A549 (cell line): Measurements from ENCODE around the gene TRAM2. TPM values are rescaled to one million over a fixed set of nuclear protein-coding genes. Genes with fewer than 3 reads are reported as not detected.

Source experiments
- ATAC-seq, 2 experiments: fragments of 200-7000 bp in 1 of 2; fragments of >200 bp in 1 of 2; cut with Nextera tagmentation in 1 of 2; cut with Tn5 transposase in 1 of 2; 3 replicates each; pipeline versions ENCODE4 v1.8.0 to v1.9.1; 2018 to 2020; ENCODE audit warnings: mild to moderate bottlenecking in 1 of 2, moderate library complexity in 1 of 2
- CTCF ChIA-PET: fragments of 300-600 bp; sonication (Branson Sonifier 250); formaldehyde crosslinking; extraction: SDS; loops from one replicate; lab custom pipeline; 2021; ENCODE audit warnings: antibody characterized with exemption, inconsistent platforms; lab: Yijun Ruan, JAX
- POLR2A ChIA-PET: fragments of 350-600 bp; formaldehyde crosslinking; extraction: SDS; loops from one replicate; lab custom pipeline; 2021; ENCODE audit warnings: antibody characterized with exemption, inconsistent platforms; lab: Yijun Ruan, JAX
- DNase-seq, 2 experiments: peaks; one replicate each; pipeline versions ENCODE4 v3.0.0 to v3.0.0-alpha.2; 2011 to 2016; ENCODE audit warnings: low read depth in 1 of 2, low spot score in 1 of 2
- FAIRE-seq: peaks from 2 replicates; lab custom pipeline; 2011; peaks lifted over from hg19 to GRCh38; lab: Jason Lieb, UNC
- H3K27ac ChIP-seq, 2 experiments: fragments of >200 bp; sonication (Bioruptor Twin); formaldehyde crosslinking; 3 replicates each; pipeline ENCODE4 v1.5.1; 2016 to 2017
- H3K4me1 ChIP-seq: fragments of >200 bp; sonication (Bioruptor Twin); formaldehyde crosslinking; 3 replicates; pipeline ENCODE4 v1.6.1; 2016
- H3K4me2 ChIP-seq: fragments of >200 bp; sonication (Bioruptor Twin); formaldehyde crosslinking; 3 replicates; pipeline ENCODE4 v1.6.1; 2016
- H3K4me3 ChIP-seq: fragments of >200 bp; sonication (Bioruptor Twin); formaldehyde crosslinking; 3 replicates; pipeline ENCODE4 v1.5.1; 2016
- H3K9me3 ChIP-seq: fragments of >200 bp; sonication (Bioruptor Twin); formaldehyde crosslinking; 3 replicates; pipeline ENCODE4 v1.6.1; 2016
- EHF ChIP-seq: fragments of 250-450 bp; sonication (Bioruptor Pico); IDR thresholded peaks from 2 replicates; pipeline ENCODE4 v1.5.0; 2020; ENCODE audit warnings: mild to moderate bottlenecking
- ESRRA ChIP-seq: fragments of 150-350 bp; IDR thresholded peaks from 2 replicates; pipeline ENCODE4 v1.6.1; 2014; ENCODE audit warnings: mild to moderate bottlenecking, low read length, borderline replicate concordance
- FOSL2 ChIP-seq, 2 experiments: fragments of 450-650 bp in 1 of 2; fragments of >200 bp in 1 of 2; sonication (Bioruptor Twin) in 1 of 2; formaldehyde crosslinking; IDR thresholded peaks; 2 replicates each; pipeline versions ENCODE4 v1.5.0 to v1.6.1; 2016 to 2020; ENCODE audit warnings: mild to moderate bottlenecking in 1 of 2, moderate library complexity in 1 of 2
- HDAC2 ChIP-seq: fragments of 200-600 bp; sonication (generic); IDR thresholded peaks from 2 replicates; pipeline ENCODE4 v1.6.1; 2016
- MAFK ChIP-seq: fragments of 450-650 bp; IDR thresholded peaks from 2 replicates; pipeline ENCODE4 v1.6.1; 2014; ENCODE audit not compliant: partially characterized antibody
- MYC ChIP-seq: IDR thresholded peaks from 2 replicates; pipeline ENCODE4 v1.6.1; 2012; ENCODE audit warnings: mild to moderate bottlenecking, inconsistent platforms, low read length, improper control_type of control experiment, borderline replicate concordance
- POLR2AphosphoS2 ChIP-seq: conservative IDR thresholded peaks from 2 replicates; pipeline ENCODE4 v1.6.1; 2012; ENCODE audit warnings: low read length, improper control_type of control experiment, inconsistent platforms
- RAD21 ChIP-seq, 2 experiments: fragments of >200 bp in 1 of 2; sonication (Bioruptor Twin) in 1 of 2; formaldehyde crosslinking in 1 of 2; IDR thresholded peaks in 1 of 2; conservative IDR thresholded peaks in 1 of 2; 2 replicates in 1 of 2; 3 replicates in 1 of 2; pipeline ENCODE4 v1.6.1; 2012 to 2018; ENCODE audit warnings: inconsistent platforms in 1 of 2
- SMC3 ChIP-seq: fragments of >200 bp; sonication (Bioruptor Twin); formaldehyde crosslinking; IDR thresholded peaks from 3 replicates; pipeline ENCODE4 v1.6.1; 2018; ENCODE audit warnings: inconsistent platforms
- ZSCAN20 ChIP-seq: fragments of 250-450 bp; sonication (Bioruptor Pico); IDR thresholded peaks from 2 replicates; pipeline ENCODE4 v1.8.0; 2022; ENCODE audit warnings: mild to moderate bottlenecking, moderate library complexity
- WGBS: methylation state at CpG from one replicate; pipeline ENCODE4 v1.1.6; 2017; ENCODE audit errors: missing lambda C conversion rate; 5-methylcytosine and 5-hydroxymethylcytosine counted together
- polyA plus RNA-seq, 4 experiments: library from polyadenylated mRNA; depleted of rRNA in 3 of 4; stranded (reverse); fragments of >200 nt; fragmentation: RNase III in 1 of 4; extraction: RNeasy Plus Mini Kit Qiagen cat#74134 plus additional on column Dnase treatment in 1 of 4; gene quantifications; 2 replicates in 3 of 4; 3 replicates in 1 of 4; pipeline ENCODE4 v1.2.3, GENCODE V29; 2011 to 2017
- TF ChIP-seq, protein P1 (sequence below): fragments of >200 bp; sonication (Bioruptor Twin); formaldehyde crosslinking; IDR thresholded peaks from 3 replicates; pipeline ENCODE4 v1.5.1; 2016
- TF ChIP-seq, protein P2 (sequence below): fragments of >200 bp; sonication (Bioruptor Twin); formaldehyde crosslinking; IDR thresholded peaks from 3 replicates; pipeline ENCODE4 v1.6.1; 2016
- TF ChIP-seq, protein P3 (sequence below): fragments of 450-650 bp; IDR thresholded peaks from 2 replicates; pipeline ENCODE4 v1.6.1; 2014; ENCODE audit warnings: antibody characterized with exemption
- TF ChIP-seq, protein P4 (sequence below): fragments of 200-600 bp; sonication (generic); IDR thresholded peaks from 2 replicates; pipeline ENCODE4 v1.6.1; 2016; ENCODE audit warnings: antibody characterized with exemption, mild to moderate bottlenecking, moderate library complexity
- TF ChIP-seq, protein P5 (sequence below): fragments of 250-450 bp; sonication (Bioruptor Pico); IDR thresholded peaks from 2 replicates; pipeline ENCODE4 v1.5.0; 2020; ENCODE audit warnings: low read depth, mild to moderate bottlenecking, moderate library complexity
- TF ChIP-seq, protein P6 (sequence below): fragments of 150-350 bp; IDR thresholded peaks from 2 replicates; pipeline ENCODE4 v1.6.1; 2014; ENCODE audit warnings: low read depth, mild to moderate bottlenecking, low read length

TRAM2 gene
- polyA plus RNA-seq, 2 of the 4 experiments (the other 2 are of a cell fraction), result 16.4 to 25.4 TPM

DNA sequence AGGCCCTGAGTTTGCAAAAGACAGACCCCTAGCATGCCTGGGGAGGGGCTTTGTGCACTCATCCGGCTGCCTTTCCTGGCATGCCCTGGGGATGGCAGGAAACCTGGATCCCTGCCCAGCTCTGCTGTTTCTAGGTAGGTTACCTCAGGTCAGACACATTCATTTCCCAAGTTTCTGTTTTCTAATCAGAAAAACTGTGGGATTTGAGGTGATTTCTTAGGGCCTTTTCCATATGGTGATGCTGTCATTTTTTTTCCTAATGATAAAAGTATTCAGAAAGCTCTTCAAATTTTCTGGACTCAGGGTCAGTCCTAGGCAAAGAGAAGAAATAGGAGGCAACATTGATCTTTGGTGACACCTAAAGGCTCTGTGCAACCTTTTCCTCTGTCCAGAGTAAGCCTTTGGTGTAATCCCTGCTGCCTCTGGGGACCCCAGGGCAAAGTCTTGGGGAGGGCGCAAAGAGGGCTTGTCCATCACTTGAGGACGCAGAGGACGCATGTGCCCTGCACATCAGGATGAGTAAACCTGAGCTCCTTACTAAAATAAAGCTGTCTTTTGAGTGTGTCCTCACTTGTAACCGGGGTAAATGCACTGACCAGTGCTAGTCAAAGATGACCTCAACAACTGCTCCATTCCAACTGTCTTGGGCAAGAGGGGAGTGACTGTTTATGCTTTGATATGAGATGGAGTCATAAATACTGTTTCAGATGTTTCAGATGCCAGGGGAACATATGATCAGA is 13.5 kb upstream of the TRAM2 start:
- Histone ChIP-seq H3K4me2 (peak overlapping the region; percentile 51), H3K4me1 (peaks cover 33% of the 10 kb centered on the region), H3K4me3 (no peak overlapping the region), H3K9me3 (no peaks in the 10 kb centered on the region), H3K27ac (peak overlapping the region in 1 of 2 experiments; percentile 60; a peak in 2 of 6 replicates)
- ATAC-seq (peak; percentile 71 to 73; a peak in 5 of 6 replicates), DNase-seq (no peak), FAIRE-seq (no peak)
- POLR2A ChIA-PET, result interaction anchor here (1.0 to 1.3 kb wide), 3 partner anchors 13 to 170 kb away, joined by 3 to 7 read pairs (median 4); partner anchors contain the start of gene EFHC1
- TF ChIP-seq RAD21 (conservative IDR thresholded peaks at IDR 0.05 in 1 of 2, IDR thresholded peaks at IDR 0.05 in 1 of 2) (peak; percentile 44 to 56), SMC3 (peak; percentile 42), FOSL2 (IDR thresholded peaks at IDR 0.05) (no peak), FOSL2 (CRISPR knock-in tag; IDR thresholded peaks at IDR 0.05) (no peak)
- TF ChIP-seq, protein P1, sequence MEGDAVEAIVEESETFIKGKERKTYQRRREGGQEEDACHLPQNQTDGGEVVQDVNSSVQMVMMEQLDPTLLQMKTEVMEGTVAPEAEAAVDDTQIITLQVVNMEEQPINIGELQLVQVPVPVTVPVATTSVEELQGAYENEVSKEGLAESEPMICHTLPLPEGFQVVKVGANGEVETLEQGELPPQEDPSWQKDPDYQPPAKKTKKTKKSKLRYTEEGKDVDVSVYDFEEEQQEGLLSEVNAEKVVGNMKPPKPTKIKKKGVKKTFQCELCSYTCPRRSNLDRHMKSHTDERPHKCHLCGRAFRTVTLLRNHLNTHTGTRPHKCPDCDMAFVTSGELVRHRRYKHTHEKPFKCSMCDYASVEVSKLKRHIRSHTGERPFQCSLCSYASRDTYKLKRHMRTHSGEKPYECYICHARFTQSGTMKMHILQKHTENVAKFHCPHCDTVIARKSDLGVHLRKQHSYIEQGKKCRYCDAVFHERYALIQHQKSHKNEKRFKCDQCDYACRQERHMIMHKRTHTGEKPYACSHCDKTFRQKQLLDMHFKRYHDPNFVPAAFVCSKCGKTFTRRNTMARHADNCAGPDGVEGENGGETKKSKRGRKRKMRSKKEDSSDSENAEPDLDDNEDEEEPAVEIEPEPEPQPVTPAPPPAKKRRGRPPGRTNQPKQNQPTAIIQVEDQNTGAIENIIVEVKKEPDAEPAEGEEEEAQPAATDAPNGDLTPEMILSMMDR, result peak; percentile 27
- 51% methylated on average over 5 of the region's 5 CpGs for WGBS
- CTCF ChIA-PET, result interaction anchor here (0.7 to 5.5 kb wide), 14 partner anchors 9 to 182 kb away, joined by 3 to 50 read pairs (median 6); partner anchors contain the start of gene TRAM2

DNA sequence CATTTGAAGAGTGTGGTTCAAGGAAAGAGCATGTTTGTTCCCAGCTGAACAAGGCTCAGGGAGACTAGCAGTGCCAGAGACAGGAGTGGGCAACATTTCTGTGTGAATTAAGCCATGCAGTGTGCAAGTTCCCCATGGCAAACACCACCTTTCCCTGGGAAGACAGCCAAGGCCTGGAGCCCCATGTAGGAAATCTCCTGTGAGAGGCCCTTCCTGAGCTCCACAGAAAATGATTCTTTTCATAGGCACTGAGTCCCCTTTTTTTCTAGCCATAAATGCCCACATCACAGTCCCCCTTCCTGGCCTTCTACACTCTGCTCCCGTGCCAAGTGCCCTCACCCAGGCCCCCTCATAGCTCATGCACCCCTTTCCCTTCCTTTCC is 11.8 kb upstream of the TRAM2 start:
- ATAC-seq (no peak), DNase-seq (no peak), FAIRE-seq (no peak)
- peak overlapping the region in 1 of 2 experiments; percentile 60; a peak in 3 of 6 replicates for H3K27ac ChIP-seq
- H3K4me1 ChIP-seq, result peaks cover 22% of the 10 kb centered on the region
- WGBS, result 72% methylated on average over 1 of the region's 1 CpG
- H3K9me3 ChIP-seq, result no peaks in the 10 kb centered on the region
- ChIA-PET POLR2A (no interaction called here), CTCF (interaction anchor here (0.5 to 5.5 kb wide), 2 partner anchors 173 to 181 kb away, joined by 5 to 50 read pairs; no protein-coding TSS in a partner anchor)
- H3K4me3 ChIP-seq, result no peak overlapping the region
- H3K4me2 ChIP-seq, result no peak overlapping the region
- TF ChIP-seq HDAC2, result no peak
- TF ChIP-seq, all 56 proteins: peak for 0

DNA sequence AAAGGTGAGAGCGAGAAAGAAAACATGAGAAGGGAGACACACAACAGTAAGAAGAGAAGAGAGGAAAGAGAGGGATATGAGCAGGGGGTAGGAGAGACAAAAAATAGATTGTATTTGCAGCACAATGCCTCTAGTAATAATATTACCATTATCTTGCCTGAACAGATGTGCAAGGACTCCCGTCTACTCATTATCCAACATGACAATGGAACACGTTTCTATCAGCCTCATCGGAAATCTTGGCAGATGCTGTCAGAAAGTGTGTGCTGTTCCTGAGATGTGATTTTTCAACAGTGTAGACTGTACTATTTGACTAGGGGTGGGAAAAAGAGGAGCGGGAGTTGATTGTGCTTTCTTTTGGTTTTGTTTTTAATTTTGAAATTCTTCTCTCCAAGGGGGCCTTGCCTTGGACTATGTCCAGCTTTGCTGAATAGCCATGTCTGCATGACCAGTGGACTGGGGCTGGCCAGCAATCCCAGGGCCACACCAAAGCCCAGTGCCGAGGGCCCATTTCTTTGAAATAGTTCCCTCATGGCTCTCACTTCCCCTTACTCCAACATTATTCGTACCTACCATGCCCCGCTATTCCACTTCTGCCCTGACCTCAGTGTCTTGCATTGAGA is 11.3 kb upstream of the TRAM2 start:
- H3K9me3 ChIP-seq, result no peaks in the 10 kb centered on the region
- no peak overlapping the region for H3K4me3 ChIP-seq
- ChIA-PET POLR2A (no interaction called here), CTCF (interaction anchor here (0.5 to 5.5 kb wide), 3 partner anchors 12 to 180 kb away, joined by 5 to 50 read pairs (median 9); partner anchors contain the start of gene TRAM2)
- FAIRE-seq, result no peak
- no peak for DNase-seq
- H3K27ac ChIP-seq, result peak overlapping the region in 1 of 2 experiments; percentile 60; a peak in 2 of 6 replicates
- 76% methylated on average over 8 of the region's 8 CpGs for WGBS
- no peak overlapping the region for H3K4me2 ChIP-seq
- TF ChIP-seq, protein P2, sequence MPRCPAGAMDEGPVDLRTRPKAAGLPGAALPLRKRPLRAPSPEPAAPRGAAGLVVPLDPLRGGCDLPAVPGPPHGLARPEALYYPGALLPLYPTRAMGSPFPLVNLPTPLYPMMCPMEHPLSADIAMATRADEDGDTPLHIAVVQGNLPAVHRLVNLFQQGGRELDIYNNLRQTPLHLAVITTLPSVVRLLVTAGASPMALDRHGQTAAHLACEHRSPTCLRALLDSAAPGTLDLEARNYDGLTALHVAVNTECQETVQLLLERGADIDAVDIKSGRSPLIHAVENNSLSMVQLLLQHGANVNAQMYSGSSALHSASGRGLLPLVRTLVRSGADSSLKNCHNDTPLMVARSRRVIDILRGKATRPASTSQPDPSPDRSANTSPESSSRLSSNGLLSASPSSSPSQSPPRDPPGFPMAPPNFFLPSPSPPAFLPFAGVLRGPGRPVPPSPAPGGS, result no peak
- no peak for TF ChIP-seq ESRRA
- TF ChIP-seq FOSL2 (IDR thresholded peaks at IDR 0.05), result no peak
- TF ChIP-seq FOSL2 (CRISPR knock-in tag; IDR thresholded peaks at IDR 0.05), result no peak
- no peak for TF ChIP-seq ZSCAN20 (CRISPR knock-in tag)
- TF ChIP-seq, protein P3, sequence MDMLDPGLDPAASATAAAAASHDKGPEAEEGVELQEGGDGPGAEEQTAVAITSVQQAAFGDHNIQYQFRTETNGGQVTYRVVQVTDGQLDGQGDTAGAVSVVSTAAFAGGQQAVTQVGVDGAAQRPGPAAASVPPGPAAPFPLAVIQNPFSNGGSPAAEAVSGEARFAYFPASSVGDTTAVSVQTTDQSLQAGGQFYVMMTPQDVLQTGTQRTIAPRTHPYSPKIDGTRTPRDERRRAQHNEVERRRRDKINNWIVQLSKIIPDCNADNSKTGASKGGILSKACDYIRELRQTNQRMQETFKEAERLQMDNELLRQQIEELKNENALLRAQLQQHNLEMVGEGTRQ, result no peak
- no peak for TF ChIP-seq MAFK
- TF ChIP-seq POLR2AphosphoS2, result no peak
- TF ChIP-seq MYC, result no peak
- TF ChIP-seq, protein P4, sequence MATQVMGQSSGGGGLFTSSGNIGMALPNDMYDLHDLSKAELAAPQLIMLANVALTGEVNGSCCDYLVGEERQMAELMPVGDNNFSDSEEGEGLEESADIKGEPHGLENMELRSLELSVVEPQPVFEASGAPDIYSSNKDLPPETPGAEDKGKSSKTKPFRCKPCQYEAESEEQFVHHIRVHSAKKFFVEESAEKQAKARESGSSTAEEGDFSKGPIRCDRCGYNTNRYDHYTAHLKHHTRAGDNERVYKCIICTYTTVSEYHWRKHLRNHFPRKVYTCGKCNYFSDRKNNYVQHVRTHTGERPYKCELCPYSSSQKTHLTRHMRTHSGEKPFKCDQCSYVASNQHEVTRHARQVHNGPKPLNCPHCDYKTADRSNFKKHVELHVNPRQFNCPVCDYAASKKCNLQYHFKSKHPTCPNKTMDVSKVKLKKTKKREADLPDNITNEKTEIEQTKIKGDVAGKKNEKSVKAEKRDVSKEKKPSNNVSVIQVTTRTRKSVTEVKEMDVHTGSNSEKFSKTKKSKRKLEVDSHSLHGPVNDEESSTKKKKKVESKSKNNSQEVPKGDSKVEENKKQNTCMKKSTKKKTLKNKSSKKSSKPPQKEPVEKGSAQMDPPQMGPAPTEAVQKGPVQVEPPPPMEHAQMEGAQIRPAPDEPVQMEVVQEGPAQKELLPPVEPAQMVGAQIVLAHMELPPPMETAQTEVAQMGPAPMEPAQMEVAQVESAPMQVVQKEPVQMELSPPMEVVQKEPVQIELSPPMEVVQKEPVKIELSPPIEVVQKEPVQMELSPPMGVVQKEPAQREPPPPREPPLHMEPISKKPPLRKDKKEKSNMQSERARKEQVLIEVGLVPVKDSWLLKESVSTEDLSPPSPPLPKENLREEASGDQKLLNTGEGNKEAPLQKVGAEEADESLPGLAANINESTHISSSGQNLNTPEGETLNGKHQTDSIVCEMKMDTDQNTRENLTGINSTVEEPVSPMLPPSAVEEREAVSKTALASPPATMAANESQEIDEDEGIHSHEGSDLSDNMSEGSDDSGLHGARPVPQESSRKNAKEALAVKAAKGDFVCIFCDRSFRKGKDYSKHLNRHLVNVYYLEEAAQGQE, result no peak
- no peak for TF ChIP-seq EHF (CRISPR knock-in tag)
- TF ChIP-seq, protein P5, sequence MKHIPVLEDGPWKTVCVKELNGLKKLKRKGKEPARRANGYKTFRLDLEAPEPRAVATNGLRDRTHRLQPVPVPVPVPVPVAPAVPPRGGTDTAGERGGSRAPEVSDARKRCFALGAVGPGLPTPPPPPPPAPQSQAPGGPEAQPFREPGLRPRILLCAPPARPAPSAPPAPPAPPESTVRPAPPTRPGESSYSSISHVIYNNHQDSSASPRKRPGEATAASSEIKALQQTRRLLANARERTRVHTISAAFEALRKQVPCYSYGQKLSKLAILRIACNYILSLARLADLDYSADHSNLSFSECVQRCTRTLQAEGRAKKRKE, result no peak
- TF ChIP-seq, protein P6, sequence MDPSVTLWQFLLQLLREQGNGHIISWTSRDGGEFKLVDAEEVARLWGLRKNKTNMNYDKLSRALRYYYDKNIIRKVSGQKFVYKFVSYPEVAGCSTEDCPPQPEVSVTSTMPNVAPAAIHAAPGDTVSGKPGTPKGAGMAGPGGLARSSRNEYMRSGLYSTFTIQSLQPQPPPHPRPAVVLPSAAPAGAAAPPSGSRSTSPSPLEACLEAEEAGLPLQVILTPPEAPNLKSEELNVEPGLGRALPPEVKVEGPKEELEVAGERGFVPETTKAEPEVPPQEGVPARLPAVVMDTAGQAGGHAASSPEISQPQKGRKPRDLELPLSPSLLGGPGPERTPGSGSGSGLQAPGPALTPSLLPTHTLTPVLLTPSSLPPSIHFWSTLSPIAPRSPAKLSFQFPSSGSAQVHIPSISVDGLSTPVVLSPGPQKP, result no peak
- TF ChIP-seq, all 56 proteins: peak for 0
- peaks cover 22% of the 10 kb centered on the region for H3K4me1 ChIP-seq
- no peak for ATAC-seq
